ENCODE measurements around the gene STK33. TPM values are rescaled to one million over a fixed set of nuclear protein-coding genes. Genes with fewer than 3 reads are reported as not detected.
"Not testable (repeated sequence)": the region's sequence is repeated elsewhere in the genome, so short reads cannot be mapped to it uniquely, and the experiment has no call there.

Gene STK33
- total RNA-seq, 4 donors from 2014 or later = 0.76 TPM; not detected in 3

DNA sequence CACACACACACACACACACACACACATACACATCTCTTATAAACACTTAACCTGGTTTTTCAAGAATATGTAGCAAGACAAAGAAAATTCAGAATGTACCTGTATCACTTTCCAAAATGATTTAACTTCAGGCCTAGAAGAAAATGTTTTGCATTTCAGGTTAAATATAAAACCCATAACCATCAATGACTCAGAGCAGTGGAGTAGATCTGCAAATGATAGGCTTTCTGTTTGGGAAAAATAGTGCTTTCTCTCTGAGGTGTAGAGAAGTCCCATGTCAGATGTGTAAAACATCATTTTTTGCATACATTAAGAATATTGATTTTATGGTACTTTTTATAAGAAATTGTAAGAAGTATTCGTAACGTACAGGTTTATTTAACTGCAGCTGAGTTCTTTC, 116.9 kb downstream of the STK33 start:
- H3K27me3 ChIP-seq = no peaks in the 10 kb centered on the region
- 95% methylated on average over 2 of the region's 2 CpGs for WGBS
- no peak overlapping the region for H3K4me3 ChIP-seq
- no peaks in the 10 kb centered on the region for H3K36me3 ChIP-seq
- no peaks in the 10 kb centered on the region for H3K9me3 ChIP-seq
- no peak for DNase-seq (ENCODE audit: low spot score in 2 of 2)
- TF ChIP-seq POLR2A (IDR thresholded peaks at IDR 0.05) (no peak), EP300 (IDR thresholded peaks at IDR 0.05) (no peak), POLR2AphosphoS5 (IDR thresholded peaks at IDR 0.05) (no peak)
- TF ChIP-seq, protein P1, sequence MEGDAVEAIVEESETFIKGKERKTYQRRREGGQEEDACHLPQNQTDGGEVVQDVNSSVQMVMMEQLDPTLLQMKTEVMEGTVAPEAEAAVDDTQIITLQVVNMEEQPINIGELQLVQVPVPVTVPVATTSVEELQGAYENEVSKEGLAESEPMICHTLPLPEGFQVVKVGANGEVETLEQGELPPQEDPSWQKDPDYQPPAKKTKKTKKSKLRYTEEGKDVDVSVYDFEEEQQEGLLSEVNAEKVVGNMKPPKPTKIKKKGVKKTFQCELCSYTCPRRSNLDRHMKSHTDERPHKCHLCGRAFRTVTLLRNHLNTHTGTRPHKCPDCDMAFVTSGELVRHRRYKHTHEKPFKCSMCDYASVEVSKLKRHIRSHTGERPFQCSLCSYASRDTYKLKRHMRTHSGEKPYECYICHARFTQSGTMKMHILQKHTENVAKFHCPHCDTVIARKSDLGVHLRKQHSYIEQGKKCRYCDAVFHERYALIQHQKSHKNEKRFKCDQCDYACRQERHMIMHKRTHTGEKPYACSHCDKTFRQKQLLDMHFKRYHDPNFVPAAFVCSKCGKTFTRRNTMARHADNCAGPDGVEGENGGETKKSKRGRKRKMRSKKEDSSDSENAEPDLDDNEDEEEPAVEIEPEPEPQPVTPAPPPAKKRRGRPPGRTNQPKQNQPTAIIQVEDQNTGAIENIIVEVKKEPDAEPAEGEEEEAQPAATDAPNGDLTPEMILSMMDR (IDR thresholded peaks at IDR 0.05) = no peak
- no peak overlapping the region for H3K27ac ChIP-seq
- no peaks in the 10 kb centered on the region for H3K4me1 ChIP-seq

DNA sequence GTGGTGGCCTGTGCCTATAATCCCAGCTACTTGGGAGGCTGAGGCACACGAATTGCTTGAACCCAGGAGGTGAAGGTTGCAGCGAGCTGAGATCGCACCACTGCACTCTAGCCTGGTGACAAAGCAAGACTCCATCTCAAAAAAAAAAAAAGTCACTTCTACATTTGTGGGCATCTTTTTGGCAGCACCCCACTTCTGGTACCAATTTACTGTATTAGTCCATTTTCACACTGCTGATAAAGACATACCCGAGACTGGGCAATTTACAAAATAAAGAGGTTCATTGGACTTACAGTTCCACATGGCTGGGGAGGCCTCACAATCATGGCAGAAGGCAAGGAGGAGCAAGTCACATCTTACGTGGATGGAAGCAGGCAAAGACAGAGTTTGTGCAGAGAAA, 126.2 kb downstream of the STK33 start:
- not testable (repeated sequence) for H3K36me3 ChIP-seq; H3K4me3 ChIP-seq; H3K27ac ChIP-seq; DNase-seq (ENCODE audit: low spot score in 2 of 2); H3K4me1 ChIP-seq; H3K27me3 ChIP-seq
- H3K9me3 ChIP-seq = peaks cover 16% of the 10 kb centered on the region
- WGBS = 94% methylated on average over 5 of the region's 5 CpGs

DNA sequence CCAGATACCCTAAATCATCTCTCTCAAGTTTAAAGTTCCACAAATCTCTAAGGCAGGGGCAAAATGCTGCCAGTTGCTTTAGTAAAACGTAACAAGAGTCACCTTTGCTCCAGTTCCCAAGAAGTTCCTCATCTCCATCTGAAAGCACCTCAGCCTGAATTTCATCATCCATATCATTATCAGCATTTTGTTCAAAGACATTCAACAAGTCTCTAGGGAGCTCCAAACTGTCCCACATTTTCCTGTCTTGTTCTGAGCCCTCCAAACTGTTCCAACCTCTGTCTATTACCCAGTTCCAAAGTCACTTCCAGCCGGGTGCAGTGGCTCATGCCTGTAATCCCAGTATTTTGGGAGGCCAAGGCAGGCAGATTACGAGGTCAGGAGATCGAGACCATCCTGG, 126.7 kb downstream of the STK33 start:
- not testable (repeated sequence) for H3K4me3 ChIP-seq; DNase-seq (ENCODE audit: low spot score in 2 of 2); H3K27ac ChIP-seq; H3K36me3 ChIP-seq; H3K4me1 ChIP-seq; H3K27me3 ChIP-seq
- H3K9me3 ChIP-seq = peaks cover 16% of the 10 kb centered on the region
- WGBS = 85% methylated on average over 4 of the region's 4 CpGs

DNA sequence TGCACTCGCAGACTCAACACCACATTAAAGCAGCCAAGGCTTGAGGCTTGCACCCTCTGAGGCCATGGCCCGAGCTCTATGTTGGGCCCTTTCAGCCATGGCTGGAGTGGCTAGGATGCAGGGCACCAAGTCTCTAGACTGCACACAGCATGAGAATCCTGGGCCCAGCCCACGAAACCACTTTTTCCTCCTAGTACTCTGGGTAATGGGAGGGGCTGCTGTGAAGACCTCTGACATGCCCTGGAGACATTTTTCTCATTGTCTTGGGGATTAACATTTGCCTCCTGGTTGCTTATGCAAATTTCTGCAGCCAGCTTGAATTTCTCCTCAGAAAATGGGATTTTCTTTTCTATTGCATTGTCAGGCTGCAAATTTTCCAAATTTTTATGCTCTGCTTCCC, 127.1 kb downstream of the STK33 start:
- H3K27me3 ChIP-seq; H3K4me1 ChIP-seq; H3K27ac ChIP-seq; H3K36me3 ChIP-seq; H3K4me3 ChIP-seq; DNase-seq (ENCODE audit: low spot score in 2 of 2): not testable (repeated sequence)
- peaks cover 16% of the 10 kb centered on the region for H3K9me3 ChIP-seq
- WGBS = 93% methylated on average over 3 of the region's 3 CpGs

DNA sequence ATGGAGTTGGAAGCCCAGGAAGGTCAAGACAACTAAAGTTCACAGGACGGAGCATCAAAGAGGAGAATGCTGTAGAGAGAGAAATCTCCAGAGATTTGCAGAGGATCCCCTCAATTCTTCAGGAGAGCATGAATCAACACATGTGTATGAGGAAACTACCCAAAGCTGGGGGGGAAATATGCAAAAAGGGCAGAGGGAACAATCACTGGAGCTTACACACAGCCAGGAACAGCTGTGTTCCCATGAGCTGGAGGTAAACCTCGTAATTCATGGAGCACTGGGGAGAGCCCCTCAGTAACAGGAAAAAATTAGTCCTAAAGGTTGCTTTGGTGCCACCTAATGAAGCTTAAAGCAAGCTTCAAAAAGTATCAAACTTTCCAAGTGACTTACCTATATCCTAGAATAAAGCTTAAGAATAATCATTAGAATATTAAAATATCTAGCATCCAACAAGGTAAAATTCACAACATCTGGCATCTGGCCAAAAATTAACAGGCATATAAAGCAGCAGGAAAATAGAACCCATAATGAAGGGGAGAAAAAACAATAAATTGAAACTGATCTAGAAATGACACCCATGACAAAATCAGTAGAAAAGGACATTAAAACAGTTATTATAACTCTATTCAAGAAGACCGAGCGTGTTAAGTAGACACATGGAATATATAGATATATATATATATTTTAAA, 134.2 kb downstream of the STK33 start:
- TF ChIP-seq POLR2AphosphoS5 (IDR thresholded peaks at IDR 0.05) (no peak), EP300 (IDR thresholded peaks at IDR 0.05) (no peak), POLR2A (IDR thresholded peaks at IDR 0.05) (no peak)
- TF ChIP-seq, protein P1 (IDR thresholded peaks at IDR 0.05) = no peak
- Histone ChIP-seq H3K4me3 (no peak overlapping the region), H3K36me3 (no peaks in the 10 kb centered on the region), H3K9me3 (no peaks in the 10 kb centered on the region), H3K27ac (no peak overlapping the region), H3K4me1 (no peaks in the 10 kb centered on the region), H3K27me3 (no peaks in the 10 kb centered on the region)
- DNase-seq (ENCODE audit: low spot score in 2 of 2) = no peak
- WGBS = 78% methylated on average over 4 of the region's 4 CpGs

DNA sequence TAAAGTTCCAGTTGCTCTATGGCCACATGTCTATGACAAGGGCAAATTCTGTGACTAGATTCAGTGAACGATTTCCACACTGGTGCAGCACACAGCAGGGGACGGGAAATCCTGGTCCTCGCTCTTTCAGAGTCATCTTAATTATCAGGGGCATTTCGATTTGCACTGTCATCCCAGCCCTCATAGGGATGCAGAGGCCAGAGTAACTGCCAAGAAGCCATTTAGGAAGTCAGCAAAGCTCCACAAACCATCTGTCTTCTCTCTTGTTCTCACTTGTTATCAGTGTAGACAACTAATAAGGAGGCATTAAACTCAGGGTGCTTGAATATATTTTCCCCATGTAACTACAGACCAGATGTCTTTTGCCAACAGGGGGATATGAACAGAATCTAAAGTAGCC, 151.7 kb downstream of the STK33 start:
- 52% methylated on average over 4 of the region's 4 CpGs for WGBS
- no peaks in the 10 kb centered on the region for H3K27me3 ChIP-seq
- no peaks in the 10 kb centered on the region for H3K4me1 ChIP-seq
- H3K36me3 ChIP-seq = no peaks in the 10 kb centered on the region
- H3K4me3 ChIP-seq = no peak overlapping the region
- H3K9me3 ChIP-seq = no peaks in the 10 kb centered on the region
- DNase-seq (ENCODE audit: low spot score in 2 of 2) = no peak
- TF ChIP-seq, protein P1 (IDR thresholded peaks at IDR 0.05) = no peak
- TF ChIP-seq POLR2A (IDR thresholded peaks at IDR 0.05) (no peak), EP300 (IDR thresholded peaks at IDR 0.05) (no peak), POLR2AphosphoS5 (IDR thresholded peaks at IDR 0.05) (no peak)
- H3K27ac ChIP-seq = no peak overlapping the region

DNA sequence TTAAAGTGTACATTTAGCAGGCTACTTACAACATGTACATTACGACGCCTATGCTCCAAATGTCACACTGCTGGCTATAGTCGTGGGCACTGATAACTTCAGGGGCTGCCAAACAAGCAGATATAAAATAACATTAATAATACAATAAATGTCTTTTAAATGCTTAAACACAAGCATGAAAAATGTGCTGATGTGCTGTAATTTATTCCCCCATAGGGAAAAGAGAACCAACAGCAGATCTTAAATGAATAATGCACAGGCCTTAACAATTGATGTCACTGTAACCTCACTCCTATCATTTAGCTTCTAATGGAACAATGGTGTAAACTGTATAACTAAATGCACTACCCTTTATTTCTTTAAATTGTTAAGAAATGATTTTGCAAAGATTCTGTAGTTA, 153.4 kb downstream of the STK33 start:
- no peaks in the 10 kb centered on the region for H3K4me1 ChIP-seq
- no peaks in the 10 kb centered on the region for H3K27me3 ChIP-seq
- no peak overlapping the region for H3K4me3 ChIP-seq
- DNase-seq (ENCODE audit: low spot score in 2 of 2) = no peak
- TF ChIP-seq, protein P1 (IDR thresholded peaks at IDR 0.05) = no peak
- no peak for TF ChIP-seq POLR2A (IDR thresholded peaks at IDR 0.05)
- TF ChIP-seq POLR2AphosphoS5 (IDR thresholded peaks at IDR 0.05) = no peak
- no peak for TF ChIP-seq EP300 (IDR thresholded peaks at IDR 0.05)
- no peaks in the 10 kb centered on the region for H3K9me3 ChIP-seq
- WGBS = 90% methylated on average over 3 of the region's 3 CpGs
- H3K27ac ChIP-seq = no peak overlapping the region
- no peaks in the 10 kb centered on the region for H3K36me3 ChIP-seq
